Loucy (cell line): ENCODE measurements around the gene STUB1.

Experiments used
- CTCF ChIP-seq: fragments of 200-600 bp; sonication (generic); conservative IDR thresholded peaks from 2 replicates; pipeline ENCODE4 v1.5.1; 2014; ENCODE audit warnings: mild to moderate bottlenecking, antibody characterized with exemption, low read length
- EZH2phosphoT487 ChIP-seq: fragments of 200-600 bp; IDR thresholded peaks from 2 replicates; pipeline ENCODE4 v1.6.1; 2018; ENCODE audit warnings: antibody characterized with exemption, mild to moderate bottlenecking, moderate library complexity, borderline replicate concordance

DNA sequence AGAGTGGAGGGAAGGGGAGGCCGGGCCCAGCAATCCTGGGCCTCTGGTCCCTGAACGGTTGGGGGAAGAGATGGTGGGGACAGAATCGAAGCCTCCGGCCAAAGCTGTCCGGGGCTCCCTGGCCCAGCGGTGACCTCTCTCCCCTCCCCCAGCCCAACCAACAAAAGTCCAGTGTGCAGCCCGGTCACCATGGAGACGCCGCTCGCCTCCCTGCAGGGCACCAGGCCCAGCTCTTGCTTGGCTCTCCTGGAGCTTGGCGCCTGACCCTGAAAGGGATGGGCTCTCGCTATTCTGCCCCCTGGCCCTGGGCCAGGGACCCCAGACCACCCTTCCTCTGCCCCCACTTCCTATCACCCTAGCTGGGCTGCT lies 36.0 kb downstream of the STUB1 start:
- TF ChIP-seq CTCF = no peak
- no peak for TF ChIP-seq EZH2phosphoT487
